GM23338 (cell line): ENCODE results near the gene BTBD9.

ENCODE experiments used
- CREB1 ChIP-seq: fragments of 250-450 bp; sonication (Bioruptor Pico); IDR thresholded peaks from 2 replicates; pipeline ENCODE4 v1.5.0; 2020; ENCODE audit warnings: low read depth, mild to moderate bottlenecking, moderate library complexity
- EZH2 ChIP-seq: fragments of 200-600 bp; sonication (generic); IDR thresholded peaks from one replicate; pipeline ENCODE4 v1.8.0; 2017; ENCODE audit warnings: antibody characterized with exemption, mild to moderate bottlenecking, low read depth; ENCODE audit not compliant: unreplicated experiment
- EZH2phosphoT487 ChIP-seq: fragments of 200-600 bp; sonication (generic); IDR thresholded peaks from one replicate; pipeline ENCODE4 v1.8.1; 2018; ENCODE audit warnings: antibody characterized with exemption; ENCODE audit not compliant: unreplicated experiment
- NANOG ChIP-seq: IDR thresholded peaks from 2 replicates; pipeline ENCODE4 v1.6.1; 2016; ENCODE audit warnings: antibody characterized with exemption, borderline replicate concordance
- ZNF331 ChIP-seq: fragments of 250-450 bp; sonication (Bioruptor Pico); IDR thresholded peaks from 2 replicates; pipeline ENCODE4 v1.5.0; 2020; ENCODE audit warnings: low read depth, mild to moderate bottlenecking, moderate library complexity
- TF ChIP-seq, protein P1 (sequence below), 2 experiments: fragments of 200-600 bp in 1 of 2; sonication (generic) in 1 of 2; conservative IDR thresholded peaks; 2 replicates each; pipeline versions ENCODE4 v1.5.1 to v1.6.1; 2016 to 2017; ENCODE audit warnings: antibody characterized with exemption in 2 of 2, low read depth in 2 of 2, mild to moderate bottlenecking in 2 of 2, moderate library complexity in 1 of 2
- TF ChIP-seq, protein P2 (sequence below): IDR thresholded peaks from one replicate; pipeline ENCODE4 v1.6.1; 2018; ENCODE audit warnings: antibody characterized with exemption; ENCODE audit not compliant: unreplicated experiment
- TF ChIP-seq, protein P3 (sequence below): IDR thresholded peaks from 2 replicates; pipeline ENCODE4 v1.6.1; 2016; ENCODE audit warnings: antibody characterized with exemption

DNA sequence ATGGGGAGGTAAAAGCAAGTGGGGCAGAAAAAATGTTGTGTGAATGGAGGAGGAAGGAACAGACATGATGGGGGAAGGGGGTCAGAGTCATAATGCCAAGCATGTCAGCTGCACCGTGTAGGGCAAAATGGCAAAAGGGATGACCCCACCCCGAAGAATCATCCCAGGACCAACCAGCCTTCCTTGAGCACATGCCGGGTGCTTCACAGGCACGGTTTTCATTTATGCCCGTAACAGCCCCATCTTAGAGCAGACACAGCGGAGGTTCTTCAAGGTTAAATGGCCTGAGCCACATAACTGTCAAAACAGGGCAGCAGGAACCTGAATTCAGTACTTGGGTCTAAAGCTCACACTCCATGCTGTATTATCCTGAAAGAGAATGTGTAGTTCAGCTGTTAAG is 498.0 kb downstream of the BTBD9 start:
- TF ChIP-seq CREB1 (no peak), EZH2phosphoT487 (no peak), EZH2 (no peak), ZNF331 (CRISPR knock-in tag) (no peak), NANOG (no peak)
- TF ChIP-seq, protein P1, sequence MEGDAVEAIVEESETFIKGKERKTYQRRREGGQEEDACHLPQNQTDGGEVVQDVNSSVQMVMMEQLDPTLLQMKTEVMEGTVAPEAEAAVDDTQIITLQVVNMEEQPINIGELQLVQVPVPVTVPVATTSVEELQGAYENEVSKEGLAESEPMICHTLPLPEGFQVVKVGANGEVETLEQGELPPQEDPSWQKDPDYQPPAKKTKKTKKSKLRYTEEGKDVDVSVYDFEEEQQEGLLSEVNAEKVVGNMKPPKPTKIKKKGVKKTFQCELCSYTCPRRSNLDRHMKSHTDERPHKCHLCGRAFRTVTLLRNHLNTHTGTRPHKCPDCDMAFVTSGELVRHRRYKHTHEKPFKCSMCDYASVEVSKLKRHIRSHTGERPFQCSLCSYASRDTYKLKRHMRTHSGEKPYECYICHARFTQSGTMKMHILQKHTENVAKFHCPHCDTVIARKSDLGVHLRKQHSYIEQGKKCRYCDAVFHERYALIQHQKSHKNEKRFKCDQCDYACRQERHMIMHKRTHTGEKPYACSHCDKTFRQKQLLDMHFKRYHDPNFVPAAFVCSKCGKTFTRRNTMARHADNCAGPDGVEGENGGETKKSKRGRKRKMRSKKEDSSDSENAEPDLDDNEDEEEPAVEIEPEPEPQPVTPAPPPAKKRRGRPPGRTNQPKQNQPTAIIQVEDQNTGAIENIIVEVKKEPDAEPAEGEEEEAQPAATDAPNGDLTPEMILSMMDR (conservative IDR thresholded peaks at IDR 0.05; ENCODE audit: low read depth in 2 of 2) = no peak
- TF ChIP-seq, protein P2, sequence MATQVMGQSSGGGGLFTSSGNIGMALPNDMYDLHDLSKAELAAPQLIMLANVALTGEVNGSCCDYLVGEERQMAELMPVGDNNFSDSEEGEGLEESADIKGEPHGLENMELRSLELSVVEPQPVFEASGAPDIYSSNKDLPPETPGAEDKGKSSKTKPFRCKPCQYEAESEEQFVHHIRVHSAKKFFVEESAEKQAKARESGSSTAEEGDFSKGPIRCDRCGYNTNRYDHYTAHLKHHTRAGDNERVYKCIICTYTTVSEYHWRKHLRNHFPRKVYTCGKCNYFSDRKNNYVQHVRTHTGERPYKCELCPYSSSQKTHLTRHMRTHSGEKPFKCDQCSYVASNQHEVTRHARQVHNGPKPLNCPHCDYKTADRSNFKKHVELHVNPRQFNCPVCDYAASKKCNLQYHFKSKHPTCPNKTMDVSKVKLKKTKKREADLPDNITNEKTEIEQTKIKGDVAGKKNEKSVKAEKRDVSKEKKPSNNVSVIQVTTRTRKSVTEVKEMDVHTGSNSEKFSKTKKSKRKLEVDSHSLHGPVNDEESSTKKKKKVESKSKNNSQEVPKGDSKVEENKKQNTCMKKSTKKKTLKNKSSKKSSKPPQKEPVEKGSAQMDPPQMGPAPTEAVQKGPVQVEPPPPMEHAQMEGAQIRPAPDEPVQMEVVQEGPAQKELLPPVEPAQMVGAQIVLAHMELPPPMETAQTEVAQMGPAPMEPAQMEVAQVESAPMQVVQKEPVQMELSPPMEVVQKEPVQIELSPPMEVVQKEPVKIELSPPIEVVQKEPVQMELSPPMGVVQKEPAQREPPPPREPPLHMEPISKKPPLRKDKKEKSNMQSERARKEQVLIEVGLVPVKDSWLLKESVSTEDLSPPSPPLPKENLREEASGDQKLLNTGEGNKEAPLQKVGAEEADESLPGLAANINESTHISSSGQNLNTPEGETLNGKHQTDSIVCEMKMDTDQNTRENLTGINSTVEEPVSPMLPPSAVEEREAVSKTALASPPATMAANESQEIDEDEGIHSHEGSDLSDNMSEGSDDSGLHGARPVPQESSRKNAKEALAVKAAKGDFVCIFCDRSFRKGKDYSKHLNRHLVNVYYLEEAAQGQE = no peak
- TF ChIP-seq, protein P3, sequence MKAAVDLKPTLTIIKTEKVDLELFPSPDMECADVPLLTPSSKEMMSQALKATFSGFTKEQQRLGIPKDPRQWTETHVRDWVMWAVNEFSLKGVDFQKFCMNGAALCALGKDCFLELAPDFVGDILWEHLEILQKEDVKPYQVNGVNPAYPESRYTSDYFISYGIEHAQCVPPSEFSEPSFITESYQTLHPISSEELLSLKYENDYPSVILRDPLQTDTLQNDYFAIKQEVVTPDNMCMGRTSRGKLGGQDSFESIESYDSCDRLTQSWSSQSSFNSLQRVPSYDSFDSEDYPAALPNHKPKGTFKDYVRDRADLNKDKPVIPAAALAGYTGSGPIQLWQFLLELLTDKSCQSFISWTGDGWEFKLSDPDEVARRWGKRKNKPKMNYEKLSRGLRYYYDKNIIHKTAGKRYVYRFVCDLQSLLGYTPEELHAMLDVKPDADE = no peak
